Coronary artery (tissue), 2 donors: Measurements from ENCODE around the gene ZMIZ1.
"Not testable (repeated sequence)": the region's sequence is repeated elsewhere in the genome, so short reads cannot be mapped to it uniquely, and the experiment has no call there.

Experiments used
- DNase-seq: peaks from one replicate; pipeline ENCODE4 v3.0.0-alpha.2; 2017; ENCODE audit warnings: low spot score
- H3K27ac ChIP-seq, 2 donors: fragments of 200-600 bp; sonication (generic); one replicate each; pipeline ENCODE4 v1.5.1; 2016 to 2019
- H3K4me3 ChIP-seq: fragments of 200-600 bp; sonication (generic); 2 replicates; pipeline ENCODE4 v1.5.1; 2016; ENCODE audit warnings: mild to moderate bottlenecking, moderate library complexity
- CTCF ChIP-seq: fragments of 200-600 bp; sonication (generic); IDR thresholded peaks from one replicate; pipeline ENCODE4 v1.5.1; 2019; ENCODE audit warnings: antibody characterized with exemption

Gene ZMIZ1

GRCh38 chr10:79336276-79336675 is 267.5 kb downstream of the ZMIZ1 start:
- Histone ChIP-seq H3K4me3 (no peak overlapping the region), H3K27ac (no peak overlapping the region)
- no peak for DNase-seq
- no peak for TF ChIP-seq CTCF

GRCh38 chr10:79336739-79337138 is 268.0 kb downstream of the ZMIZ1 start:
- H3K4me3 ChIP-seq: no peak overlapping the region
- no peak for TF ChIP-seq CTCF
- no peak for DNase-seq
- no peak overlapping the region for H3K27ac ChIP-seq

GRCh38 chr10:79337783-79338469 is 269.2 kb downstream of the ZMIZ1 start:
- not testable (repeated sequence) for DNase-seq, H3K27ac ChIP-seq, H3K4me3 ChIP-seq

GRCh38 chr10:79339266-79339665 is 270.5 kb downstream of the ZMIZ1 start:
- no peak overlapping the region for H3K4me3 ChIP-seq
- no peak for DNase-seq
- H3K27ac ChIP-seq: no peak overlapping the region
- no peak for TF ChIP-seq CTCF

GRCh38 chr10:79340646-79341244 is 272.0 kb downstream of the ZMIZ1 start:
- no peak overlapping the region for H3K27ac ChIP-seq
- no peak for TF ChIP-seq CTCF
- peak; percentile 33 for DNase-seq
- H3K4me3 ChIP-seq: no peak overlapping the region

GRCh38 chr10:79342295-79342761 is 273.6 kb downstream of the ZMIZ1 start:
- DNase-seq: peak; percentile 62
- H3K4me3 ChIP-seq: no peak overlapping the region
- no peak for TF ChIP-seq CTCF
- no peak overlapping the region for H3K27ac ChIP-seq

GRCh38 chr10:79342811-79343561 is 274.2 kb downstream of the ZMIZ1 start:
- TF ChIP-seq CTCF: no peak
- DNase-seq: peak; percentile 69
- no peak overlapping the region for H3K4me3 ChIP-seq
- no peak overlapping the region for H3K27ac ChIP-seq
